HG03097 (cell line): ENCODE data around the gene ISYNA1.

ENCODE experiments used
- ATAC-seq: cut with Tn5 transposase; IDR thresholded peaks from one replicate; pipeline ENCODE4 v1.9.1; 2021; ENCODE audit not compliant: unreplicated experiment, low FRiP score

The ISYNA1 gene

GRCh38 chr19:18397242-18398202, 40.4 kb downstream of the ISYNA1 start, which contains the start of gene LRRC25:
LRRC25 (minus strand) TSS chr19:18397622; CDS start chr19:18396963, 659 bp downstream.
- ATAC-seq, result no peak

DNA sequence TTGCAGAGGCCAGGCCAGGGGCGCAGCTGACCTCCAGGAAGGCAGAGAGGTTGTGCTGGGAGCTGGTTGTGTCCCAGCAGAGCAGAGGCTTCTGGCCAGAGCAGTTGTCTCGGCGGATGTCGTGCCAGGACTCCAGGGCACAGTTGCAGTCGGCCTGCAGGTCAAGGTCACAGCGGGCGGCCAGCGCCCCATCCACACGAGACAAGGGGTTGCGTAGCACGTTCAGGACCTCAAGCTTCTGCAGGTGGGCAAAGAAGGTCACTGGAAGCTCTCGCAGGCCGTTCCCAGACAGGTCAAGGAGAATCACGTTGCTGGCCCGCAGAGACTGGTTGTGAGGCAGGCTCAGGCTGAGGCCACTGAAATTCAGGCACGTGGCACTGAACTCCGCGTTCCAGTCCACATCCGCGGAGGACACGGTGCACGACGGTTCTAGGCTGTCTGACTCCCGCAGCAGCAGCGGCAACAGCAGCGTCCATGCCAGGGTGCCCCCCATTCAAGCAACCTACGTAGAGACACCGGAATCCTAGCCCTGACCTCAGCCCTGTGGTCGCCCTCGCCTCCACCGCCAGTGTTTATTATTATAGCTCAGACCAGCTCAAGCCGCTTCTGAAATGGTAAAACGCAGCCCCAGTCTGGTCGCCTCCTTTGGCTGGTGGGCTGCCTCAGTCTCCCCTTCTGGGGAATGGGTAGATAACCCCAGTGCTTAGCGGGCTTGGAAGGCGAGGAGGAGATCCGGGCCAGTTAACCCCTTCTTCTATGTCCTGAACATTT, 41.3 kb downstream of the ISYNA1 start:
- no peak for ATAC-seq

GRCh38 chr19:18393836-18394235, 44.1 kb downstream of the ISYNA1 start:
- no peak for ATAC-seq

- no peak for ATAC-seq
Observed at GRCh38 chr19:18392926-18393325, 45.0 kb downstream of the ISYNA1 start.

- no peak for ATAC-seq
Observed at GRCh38 chr19:18392417-18392816, 45.5 kb downstream of the ISYNA1 start.

DNA sequence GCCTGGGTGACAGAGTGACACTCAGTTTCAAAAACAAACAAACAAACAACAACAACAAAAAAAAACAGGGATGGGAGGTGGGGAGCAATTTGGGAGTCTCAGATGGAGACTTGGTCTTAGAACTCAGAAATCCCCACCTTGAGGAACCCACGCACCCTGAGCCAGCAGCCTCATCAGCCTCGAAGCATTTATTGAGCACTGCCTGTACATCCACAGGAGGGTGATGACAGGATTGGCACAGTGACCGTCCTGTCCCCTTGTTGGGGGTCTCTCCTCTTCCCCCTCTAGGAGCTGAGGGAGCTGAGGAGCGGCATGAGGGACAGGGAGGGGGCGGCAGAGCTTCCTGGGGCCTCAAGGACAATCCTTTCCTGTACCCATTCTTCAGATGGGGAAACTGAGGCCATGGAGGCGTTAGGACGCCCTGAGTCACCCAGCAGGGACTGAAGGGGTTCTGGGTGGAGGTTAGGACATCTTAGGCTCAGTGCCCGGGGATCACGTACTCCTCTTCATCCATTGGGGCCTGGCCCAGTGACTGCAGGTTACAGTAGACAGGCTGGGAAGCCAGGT, 46.3 kb downstream of the ISYNA1 start:
- ATAC-seq, result no peak

- ATAC-seq, result no peak
Observed at GRCh38 chr19:18390065-18390907, 47.6 kb downstream of the ISYNA1 start.

- ATAC-seq, result no peak
Observed at GRCh38 chr19:18389726-18390064, 48.2 kb downstream of the ISYNA1 start.

- ATAC-seq, result no peak
Observed at GRCh38 chr19:18388960-18389725, 48.8 kb downstream of the ISYNA1 start.

DNA sequence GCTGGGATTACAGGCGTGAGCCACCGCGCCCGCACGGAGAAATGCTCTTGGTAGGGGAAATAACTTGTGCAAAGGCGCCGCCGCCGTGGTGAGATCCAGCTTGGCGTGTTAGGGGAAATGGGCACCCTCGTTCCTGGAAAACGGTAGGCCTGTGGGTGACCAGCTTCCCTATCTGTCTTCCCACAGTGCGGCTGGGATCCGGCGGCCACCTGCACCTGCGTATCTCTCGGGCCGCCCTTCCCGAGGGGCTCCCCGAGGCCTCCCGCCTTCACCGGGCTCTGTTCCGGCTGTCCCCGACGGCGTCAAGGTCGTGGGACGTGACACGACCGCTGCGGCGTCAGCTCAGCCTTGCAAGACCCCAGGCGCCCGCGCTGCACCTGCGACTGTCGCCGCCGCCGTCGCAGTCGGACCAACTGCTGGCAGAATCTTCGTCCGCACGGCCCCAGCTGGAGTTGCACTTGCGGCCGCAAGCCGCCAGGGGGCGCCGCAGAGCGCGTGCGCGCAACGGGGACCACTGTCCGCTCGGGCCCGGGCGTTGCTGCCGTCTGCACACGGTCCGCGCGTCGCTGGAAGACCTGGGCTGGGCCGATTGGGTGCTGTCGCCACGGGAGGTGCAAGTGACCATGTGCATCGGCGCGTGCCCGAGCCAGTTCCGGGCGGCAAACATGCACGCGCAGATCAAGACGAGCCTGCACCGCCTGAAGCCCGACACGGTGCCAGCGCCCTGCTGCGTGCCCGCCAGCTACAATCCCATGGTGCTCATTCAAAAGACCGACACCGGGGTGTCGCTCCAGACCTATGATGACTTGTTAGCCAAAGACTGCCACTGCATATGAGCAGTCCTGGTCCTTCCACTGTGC, 49.6 kb downstream of the ISYNA1 start:
- peak; percentile 72 for ATAC-seq

DNA sequence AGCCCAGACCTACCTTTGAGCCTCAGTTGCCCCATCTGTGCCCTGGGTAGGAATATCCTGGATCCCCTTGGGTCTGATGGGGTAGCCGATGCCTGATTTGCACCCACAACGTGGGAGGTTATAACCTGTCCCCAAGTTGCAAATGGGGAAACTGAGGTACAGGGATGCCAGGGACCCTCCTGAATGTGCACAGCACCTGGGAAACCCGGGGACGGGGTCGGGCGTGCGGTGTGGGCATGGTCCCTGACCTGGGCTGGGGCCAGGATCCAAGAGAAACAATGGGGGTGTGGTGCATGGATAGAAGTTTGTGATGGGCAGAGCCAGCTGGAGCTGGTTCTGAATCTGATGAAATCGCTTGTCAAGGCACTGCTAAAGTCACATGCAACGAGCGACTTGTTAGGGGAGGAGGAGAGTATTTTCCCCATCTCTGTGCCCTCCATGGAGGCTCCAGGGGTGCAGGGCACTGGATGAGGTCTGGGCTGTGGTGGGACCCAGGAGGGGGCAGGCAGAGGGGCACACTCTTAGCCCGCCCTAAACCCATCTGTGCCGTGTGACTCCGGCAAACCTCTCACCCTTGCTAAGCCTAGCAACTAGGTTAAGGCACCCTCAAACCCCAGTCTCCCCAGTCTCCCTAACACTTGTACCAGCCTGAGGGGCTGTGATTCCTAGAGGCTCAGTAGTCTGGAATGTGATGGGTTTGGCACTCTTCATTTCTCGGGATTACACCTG, 51.2 kb downstream of the ISYNA1 start:
- ATAC-seq, result no peak

- no peak for ATAC-seq
Observed at GRCh38 chr19:18385675-18386542, 52.0 kb downstream of the ISYNA1 start, which contains the start of gene GDF15. GDF15 (plus strand) TSS chr19:18386158; CDS start chr19:18386190, 32 bp downstream.

GRCh38 chr19:18385359-18385674, 52.6 kb downstream of the ISYNA1 start:
- no peak for ATAC-seq

DNA sequence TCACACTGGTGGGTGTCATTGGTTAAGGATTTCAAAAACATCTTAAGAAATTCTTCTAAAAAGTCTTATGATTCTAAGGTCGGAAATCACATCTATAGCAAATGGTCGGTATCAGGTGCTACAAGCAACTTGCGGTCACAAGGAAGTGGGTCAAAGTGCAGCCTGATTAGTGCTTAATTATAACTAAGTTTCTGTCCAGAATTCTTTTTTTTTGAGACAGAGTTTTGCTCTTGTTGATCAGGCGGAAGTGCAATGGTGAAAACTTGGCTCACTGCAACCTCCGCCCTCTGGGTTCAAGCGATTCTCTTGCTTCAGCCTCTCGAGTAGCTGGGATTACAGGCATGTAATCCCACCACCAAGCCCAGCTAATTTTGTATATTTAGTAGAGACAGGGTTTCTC, 53.2 kb downstream of the ISYNA1 start:
- ATAC-seq, result no peak
